ENCODE results near the gene TMEM163.
A peak's percentile ranks its signal among the peaks of the same experiment; 100 is the strongest.
"Not testable (repeated sequence)": the region's sequence is repeated elsewhere in the genome, so short reads cannot be mapped to it uniquely, and the experiment has no call there.

TMEM163 gene

DNA sequence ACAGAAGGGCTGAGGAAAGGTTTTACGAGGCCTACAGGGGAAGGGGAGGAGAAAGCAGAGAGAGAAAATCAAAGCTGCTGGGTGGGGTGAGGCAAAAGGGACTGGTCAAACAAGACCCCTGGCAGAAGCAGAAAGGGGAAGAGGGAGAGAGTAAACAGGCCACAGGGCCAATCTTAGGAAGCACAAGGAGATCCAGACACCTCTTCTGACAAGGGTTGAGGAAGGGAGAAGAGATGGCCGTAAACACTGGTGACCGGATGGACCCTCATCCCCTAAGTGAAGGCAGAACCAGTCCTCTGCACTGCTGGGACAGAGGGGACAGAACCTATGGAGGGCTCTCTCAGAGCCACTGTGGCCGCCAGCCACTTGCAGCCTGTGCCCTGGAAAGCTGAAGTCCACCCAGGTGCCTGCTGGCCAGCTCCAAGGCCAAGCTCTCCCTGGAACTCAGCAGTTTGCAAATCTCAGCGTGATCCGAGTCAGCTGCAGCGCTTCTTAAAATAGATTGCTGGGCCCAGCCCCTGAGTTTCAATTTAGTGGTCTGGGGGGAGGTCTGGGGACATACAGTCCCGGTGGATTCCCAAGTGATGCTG lies 108.8 kb downstream of the TMEM163 start:
- DNase-seq = no peak

DNA sequence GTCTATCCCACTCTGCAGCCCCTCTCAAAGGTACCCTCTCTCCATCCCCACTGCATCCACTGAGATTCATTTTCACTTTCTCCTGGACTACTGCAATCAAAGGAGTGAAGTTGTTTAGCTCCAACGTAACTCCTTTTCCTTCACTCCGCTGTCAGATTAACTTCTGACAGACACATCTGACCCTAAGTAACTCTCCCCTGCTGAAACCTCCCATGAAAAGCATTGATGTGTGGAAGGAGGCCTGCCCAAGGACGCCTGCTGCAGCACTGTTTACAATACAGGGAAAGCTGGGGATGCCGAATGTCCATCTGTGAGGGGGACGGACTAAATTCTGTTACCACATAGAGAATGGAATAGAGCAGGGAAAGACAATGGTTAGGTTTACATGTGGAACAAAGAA lies 114.8 kb downstream of the TMEM163 start:
- DNase-seq = peak; percentile 55

DNA sequence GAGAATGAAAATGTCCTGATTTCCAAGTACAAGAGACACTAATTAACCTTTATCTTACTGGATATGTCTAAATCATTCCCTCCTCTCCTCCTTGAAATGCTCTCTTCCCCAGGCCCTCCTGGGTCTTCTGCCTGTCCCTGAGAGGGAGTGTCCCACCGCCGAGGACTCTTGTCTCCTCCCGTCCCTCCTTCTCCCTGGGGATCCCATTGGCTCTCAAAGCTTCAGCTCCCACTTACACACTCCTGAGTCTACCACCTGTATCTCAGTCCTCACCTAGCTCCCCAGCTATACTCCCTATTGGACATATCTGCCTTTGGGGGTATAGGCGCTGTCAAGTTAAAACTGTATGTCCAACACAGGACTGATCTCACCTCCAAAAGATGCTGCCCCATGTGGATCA lies 116.1 kb downstream of the TMEM163 start:
- no peak for DNase-seq

DNA sequence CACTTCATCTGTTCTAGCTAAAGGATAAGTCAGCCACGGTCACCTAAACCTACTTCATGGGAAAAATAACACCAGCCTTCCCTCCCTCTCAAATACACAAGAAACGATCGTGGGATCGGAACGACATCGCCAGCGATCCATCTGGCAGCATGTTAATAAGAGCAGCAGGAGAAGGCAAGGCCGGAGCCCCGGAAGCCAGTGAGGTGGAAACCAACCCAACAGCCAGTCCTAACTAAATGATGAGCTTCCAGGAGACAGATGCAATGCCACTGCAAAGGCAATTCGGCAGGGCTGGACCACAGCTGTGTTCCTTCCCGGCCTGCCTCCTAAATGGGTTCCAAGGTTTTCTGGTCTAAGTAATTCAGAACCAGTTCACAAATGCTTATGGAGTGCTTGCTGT lies 117.5 kb downstream of the TMEM163 start:
- DNase-seq = peak; percentile 67

DNA sequence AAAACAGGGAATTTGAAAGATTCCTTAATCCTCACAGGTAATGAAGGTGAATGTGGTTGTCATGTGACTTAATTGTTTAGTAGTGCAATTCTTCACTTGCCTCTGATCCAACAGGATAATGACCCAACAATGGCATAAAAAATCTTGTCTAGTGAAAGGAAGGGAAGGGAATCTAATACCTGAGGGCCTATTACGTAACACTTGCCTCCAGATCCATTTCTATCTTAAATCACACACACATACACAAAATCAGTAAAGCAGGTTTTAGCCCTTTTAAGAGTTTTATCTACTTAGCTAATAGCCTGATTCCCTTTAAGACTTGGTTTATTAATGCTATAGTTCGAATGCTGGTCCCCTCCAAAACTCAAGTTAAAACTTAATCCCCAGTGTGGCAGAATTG lies 118.6 kb downstream of the TMEM163 start:
- no peak for DNase-seq

DNA sequence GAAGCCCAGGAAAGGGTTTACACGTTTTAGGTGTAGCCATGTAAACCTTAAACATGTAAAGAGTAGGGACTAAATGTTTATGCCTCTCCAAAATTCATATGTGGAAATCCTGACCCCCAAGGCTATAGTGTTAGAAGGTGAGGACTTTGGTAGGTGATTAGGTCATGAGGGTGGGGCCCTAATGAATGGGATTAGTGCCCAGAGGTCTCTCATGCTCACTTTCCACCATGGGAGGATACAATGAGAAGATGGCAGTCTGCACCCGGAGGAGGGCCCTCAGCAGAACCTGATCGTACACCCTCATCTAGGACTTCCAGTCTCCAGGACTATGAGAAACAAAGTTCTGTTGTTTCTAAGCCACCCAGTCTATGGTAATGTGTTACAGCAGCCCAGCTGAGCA lies 119.6 kb downstream of the TMEM163 start:
- no peak for DNase-seq

DNA sequence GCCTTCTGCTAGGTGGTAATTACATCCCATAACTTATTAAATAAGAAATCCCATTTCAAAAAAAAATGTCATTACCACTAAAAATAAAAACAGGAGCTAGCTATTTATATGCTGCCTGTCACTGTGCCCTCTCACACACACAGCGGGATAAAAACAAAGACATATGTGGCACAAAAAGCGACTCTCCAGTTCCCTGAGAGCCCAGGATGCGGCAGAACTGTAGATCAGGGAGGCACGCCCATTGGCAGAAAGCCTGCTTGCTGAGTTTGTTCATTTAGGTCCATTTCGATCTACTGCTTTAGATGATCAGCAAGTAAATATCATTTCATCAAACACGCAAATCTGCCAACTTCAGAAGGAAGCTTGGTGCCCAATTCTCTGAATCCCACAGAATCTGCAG lies 124.4 kb downstream of the TMEM163 start:
- DNase-seq = no peak

DNA sequence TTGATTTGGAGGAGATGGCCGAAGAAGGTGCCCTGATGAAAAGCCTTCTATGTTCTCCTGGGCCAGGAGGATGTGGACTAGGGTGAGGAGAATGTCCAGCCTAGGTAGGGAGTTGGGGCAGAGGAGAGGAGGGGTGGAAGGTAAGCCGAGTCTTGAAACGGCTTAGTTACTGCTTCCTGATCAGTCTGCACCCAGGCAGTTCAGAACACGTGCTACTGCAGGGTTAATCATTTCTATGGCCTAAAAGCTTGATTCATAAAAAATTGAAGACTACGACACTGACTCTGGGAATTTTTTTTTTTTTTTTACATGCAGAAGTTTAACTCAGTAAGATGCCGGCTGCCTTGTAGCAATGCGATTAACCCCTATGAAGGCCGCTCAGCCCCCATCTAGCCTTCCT lies 125.3 kb downstream of the TMEM163 start:
- DNase-seq = no peak

DNA sequence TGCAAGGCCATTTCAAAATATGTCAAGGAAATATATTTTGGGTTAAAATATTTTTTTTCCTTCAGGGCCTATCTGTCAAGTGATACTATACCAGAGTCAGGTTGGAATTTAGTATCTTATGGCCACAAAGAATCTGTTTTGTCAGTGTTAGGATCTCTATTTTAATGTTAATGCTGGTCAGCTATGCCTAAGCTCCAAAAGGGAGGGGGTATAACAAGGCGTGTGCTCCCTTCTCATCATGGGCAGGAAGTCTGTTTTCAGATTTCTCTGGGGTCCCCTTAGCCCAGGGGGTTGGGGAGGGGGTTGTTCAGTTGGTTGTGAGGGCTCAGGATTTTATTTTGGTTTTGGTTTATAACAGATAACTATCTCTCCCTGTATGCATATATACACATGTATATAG lies 126.4 kb downstream of the TMEM163 start:
- DNase-seq = no peak

DNA sequence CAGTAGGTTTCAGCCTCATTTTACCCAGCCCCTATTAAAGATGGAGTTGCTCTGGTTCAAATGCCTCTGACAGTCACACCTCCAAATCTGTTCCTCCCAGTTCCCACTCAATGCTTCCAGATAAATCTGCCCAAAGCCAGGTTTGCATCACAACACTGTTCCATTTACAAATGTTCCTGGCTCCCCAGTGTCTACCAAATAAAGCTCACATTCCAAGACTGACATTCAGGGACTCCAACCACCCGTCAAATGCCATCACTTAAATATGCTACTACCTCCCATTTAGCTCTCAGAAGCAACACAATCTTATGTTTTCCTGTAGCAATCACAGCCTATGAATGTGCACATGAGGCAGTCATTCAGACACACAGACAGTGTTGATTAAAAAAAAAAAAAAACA lies 127.3 kb downstream of the TMEM163 start:
- no peak for DNase-seq

DNA sequence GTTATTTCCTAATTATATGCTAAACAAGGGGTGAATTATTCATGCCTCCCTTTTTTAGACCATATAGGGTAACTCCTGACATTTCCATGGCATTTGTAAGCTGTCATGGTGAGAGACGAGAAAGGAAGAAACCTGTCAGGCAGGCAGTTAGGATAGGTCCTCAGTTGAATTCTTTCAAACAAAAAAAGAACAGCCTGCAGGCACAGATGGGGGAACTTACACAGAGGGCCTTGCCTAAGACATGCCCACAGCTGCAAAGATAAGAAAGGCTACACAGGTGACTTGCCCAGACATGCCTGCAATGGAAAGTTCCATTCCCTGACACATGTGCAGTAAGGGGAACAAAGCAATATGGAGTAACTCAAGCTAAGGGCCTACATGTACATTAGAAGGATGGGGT lies 128.1 kb downstream of the TMEM163 start:
- no peak for DNase-seq

DNA sequence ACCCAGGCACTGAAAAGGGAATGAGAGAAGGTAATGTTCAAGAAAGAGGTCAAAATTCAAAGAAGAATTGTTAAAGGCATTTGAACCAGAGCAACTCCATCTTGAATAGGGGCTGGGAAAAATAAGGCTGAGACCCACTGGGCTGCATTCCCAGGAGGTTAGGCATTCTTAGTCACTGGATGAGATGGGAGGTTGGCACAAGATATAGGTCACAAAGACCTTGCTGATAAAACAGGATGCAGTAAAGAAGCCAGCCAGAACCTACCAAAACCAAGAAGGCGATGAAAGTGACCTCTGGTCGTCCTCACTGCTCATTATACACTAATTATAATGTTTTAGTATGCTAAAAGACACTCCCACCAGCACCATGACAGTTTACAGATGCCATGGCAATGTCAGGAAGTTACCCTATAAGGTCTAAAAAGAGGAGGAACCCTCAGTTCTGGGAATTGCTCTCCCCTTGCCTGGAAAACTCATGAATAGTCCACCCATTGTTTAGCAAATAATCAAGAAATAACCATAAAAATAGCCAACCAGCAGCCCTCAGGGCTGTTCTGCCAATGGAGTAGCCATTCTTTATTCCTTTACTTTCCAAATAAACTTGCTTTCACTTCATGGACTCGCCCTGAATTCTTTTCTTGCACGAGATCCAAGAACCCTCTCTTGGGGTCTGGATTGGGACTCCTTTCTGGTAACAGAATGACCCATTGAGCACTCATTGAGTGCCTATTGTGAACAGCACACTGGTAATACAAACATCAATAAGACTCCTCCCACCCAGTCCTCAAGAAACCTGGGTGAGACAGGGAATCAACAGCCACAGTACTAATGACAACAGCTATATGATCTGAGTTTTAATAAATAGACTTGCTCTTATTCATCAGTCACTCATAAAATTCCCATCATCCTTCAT lies 129.4 kb downstream of the TMEM163 start:
- DNase-seq = not testable (repeated sequence)

DNA sequence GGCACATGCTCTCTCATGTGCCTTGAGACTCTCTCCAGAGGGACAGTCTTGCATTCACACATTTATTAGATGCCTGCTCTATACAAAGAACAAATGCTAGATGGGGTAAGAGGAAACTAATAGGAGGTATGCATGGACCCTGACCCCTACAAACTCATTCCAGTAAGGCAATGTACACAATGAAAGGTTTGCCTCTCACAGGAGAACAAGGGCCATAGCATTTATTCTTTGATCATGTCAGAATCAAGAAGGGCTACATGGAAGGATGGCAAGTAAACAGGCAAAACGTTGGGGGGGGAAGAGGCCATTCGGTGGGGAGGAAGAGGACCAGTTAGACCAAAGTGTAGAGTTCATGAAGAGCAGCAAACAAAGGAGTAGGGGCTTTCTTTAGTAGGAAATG lies 130.2 kb downstream of the TMEM163 start:
- DNase-seq = no peak

DNA sequence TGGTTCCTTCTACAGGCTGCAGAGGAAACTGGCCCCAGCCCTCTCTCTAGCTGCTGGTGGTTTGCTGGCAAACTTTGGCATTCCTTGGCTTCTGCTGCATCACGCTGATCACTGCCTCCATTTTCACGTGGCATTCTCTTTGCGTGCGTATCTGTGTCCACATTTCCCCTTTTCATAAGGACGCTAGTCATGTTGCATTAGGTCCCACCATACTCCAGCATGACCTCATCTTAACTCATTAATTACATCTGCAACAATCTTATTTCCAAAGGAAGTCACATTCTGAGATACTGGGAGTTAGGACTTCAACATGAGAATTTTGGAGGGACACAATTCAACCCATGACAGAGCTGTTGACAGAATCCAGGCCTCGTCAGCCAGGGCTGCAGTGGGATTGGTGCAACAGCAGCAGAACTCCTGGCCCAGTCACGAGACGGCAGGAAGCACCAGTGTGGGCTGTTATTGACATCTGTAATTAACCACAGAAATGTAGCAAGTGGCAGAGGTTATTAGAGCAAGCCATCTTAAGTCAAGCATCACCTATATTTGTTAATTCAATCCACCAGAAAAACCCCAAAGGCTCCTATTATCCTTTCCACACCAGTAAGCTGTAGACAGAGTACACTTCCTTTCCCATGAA lies 132.4 kb downstream of the TMEM163 start:
- DNase-seq = no peak

DNA sequence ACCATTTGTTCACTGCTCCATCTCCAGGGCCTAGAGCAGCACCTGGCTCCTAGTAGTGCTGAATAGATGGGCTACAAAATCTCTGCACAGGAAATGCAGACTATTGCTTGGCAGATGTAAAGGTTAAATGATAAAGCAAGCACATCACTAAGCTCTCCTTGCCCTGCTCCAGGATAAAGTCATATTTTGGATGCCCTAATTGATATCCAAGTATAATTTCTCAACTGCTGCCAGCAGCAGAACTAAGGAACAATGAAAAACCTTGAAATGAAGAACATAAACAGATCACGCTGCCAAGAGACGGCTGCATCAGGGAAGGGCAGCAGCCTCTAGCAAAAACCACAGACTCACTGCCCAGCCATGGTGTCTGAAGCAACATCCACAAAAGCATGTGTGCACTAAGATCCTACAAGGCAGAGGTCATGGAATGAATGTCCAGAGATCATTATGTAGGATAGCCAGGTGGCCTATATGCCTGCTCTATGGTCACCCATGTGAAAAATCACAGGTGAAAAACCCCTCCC lies 134.7 kb downstream of the TMEM163 start:
- DNase-seq = no peak

DNA sequence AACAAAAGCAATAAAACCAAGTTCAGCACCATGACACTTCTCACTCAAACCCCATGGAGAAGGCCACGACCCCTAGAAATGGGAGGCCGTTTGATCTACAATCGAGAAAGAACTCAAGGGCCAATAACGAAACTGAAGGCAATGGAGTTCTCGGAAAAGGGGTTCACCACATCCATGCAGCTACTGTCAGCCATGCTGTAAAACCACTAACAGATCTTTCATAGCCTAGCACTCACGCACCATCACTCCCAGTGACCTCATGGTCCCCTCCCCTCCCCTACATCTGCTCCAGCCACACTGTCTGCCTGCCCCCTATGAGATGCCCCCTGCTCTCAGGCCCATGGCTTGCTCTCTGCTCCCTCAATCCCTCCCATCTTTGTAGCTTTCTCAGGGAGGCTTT lies 135.3 kb downstream of the TMEM163 start:
- DNase-seq = no peak

DNA sequence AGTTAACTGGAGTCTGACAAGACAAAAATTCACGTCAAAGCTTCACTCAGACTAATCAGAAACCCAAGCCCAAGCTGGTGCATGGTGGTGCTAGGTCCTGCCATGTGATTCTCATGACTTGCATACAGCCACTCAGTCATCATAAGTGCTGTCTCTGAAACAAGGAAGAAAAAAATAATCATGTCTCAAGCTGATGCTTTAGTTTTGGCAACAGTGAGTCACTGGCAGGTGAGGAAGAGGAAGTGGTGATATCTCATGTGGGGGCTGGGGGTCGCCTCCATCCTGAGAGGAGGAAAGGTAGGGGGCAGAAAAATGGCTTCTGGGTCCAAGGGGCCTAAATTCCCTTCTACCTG lies 136.3 kb downstream of the TMEM163 start:
- no peak for DNase-seq

DNA sequence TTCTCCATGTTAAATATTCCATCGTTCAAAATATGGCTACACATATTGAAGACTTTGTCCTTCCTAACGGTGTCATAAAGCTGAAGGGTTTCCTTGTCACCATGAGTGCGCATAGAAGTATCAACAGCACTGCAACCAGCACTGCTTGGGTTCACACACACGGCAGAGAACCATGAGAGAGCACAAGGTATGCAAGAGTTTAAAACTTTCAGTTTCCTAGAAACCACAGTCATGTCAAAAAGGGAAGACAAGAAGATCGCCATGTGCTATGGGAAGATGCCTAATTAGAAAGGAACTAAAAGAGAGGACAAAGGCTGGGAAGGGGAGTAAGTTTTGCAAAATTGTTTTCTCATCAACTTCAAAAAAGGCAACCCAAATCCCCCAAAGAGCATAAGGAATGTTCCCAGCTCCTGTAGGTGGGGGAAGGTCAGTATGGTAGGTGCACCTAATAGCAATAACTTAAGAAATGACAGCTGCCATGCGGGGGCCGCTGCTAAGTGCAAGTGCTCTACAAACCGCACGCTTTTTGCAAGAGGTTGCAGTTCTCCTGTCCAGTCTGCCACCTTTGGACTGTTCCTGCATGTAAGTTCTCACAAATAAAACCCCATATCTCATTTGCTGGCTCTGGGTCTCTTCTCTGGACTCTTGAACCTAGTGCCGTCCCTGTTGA lies 136.8 kb downstream of the TMEM163 start:
- no peak for DNase-seq

DNA sequence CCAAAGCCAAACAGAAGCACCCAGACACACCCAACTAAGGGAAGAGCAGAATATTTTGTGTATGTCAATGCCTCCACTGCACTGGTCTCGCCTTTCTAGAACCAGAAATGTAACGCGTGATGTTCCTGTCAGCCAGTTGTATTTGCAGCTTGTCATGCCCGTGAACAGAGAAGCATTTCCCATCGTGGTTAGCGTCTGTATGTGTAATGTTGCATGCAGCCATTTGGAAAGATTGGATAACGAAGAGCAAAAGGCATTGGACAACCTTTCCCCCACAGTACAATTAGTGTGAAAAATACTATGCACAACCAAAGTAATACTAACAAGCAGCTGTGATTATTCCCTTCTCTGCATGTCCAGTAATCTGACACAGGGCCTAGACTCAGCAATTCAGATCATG lies 140.5 kb downstream of the TMEM163 start:
- no peak for DNase-seq

DNA sequence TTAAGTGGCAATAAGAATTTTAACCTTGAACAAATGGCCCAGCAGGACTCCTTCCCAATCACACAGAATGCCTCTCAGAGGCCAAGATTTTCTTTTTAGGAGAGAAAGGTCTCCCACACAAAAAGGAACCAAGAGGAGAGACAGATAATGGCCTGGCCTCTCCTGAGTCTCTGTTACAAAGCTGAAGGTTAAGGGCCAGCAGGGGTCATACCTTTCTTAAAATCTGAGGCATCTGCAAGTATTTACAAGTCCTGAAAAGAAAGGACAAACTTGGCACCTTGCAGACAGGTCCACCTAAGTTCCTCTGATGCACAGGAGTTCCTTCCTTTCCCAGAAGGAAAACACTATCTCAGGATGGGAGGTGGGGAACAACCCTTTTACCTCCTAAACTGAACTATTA lies 142.3 kb downstream of the TMEM163 start:
- no peak for DNase-seq

DNA sequence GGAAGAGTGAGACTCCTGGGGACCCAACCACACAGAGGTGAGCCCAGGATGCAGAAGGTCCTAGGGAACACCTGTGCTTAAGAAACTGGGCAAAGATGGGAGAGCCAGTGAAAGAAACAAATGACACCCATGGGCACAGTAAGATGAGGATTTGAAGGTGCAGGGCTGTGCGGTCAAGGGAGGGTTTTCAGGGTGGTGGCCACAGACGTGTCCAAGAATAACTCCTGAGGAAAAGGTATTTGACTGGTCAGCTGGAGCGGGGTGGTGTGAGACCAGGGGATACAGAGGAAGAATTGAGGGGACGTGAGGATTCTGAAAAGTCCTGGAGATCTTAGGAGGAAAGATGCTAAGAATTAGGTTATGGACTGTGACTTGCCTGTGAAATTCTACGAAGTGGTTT lies 142.9 kb downstream of the TMEM163 start:
- DNase-seq = no peak

DNA sequence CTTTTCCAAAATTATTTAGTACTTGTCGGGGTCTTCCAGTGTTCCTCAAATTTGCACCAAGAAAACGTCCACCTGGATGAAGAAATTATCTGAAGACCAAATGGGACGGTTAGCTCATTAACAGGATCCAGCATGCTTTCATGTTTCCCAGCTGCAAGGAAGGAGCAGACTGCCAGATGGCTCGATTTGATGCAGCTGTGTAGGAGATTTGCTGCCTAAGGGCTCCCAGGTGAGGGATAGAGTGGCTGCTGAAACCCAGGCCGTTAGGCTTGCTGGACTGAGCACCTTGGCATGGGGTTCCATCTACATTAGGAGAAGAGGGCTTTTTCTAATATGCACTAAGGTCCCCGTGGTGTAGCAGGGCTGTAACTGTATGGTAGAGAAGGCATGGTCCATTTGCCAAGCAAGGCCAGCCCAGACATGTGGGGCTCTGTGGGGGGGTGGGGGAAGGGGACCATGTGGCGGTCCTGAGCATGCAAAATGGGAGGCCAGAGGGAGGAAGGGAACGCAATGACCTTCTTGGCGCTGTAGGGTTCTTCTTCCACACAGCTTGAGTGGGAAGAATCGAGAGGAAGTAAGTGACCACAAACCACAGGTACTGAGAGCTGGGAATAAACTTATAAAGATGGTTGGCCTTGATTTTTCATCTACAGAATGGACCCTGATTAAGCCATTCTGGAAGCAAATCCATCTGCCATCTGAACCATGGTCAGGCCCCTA lies 144.0 kb downstream of the TMEM163 start:
- no peak for DNase-seq

DNA sequence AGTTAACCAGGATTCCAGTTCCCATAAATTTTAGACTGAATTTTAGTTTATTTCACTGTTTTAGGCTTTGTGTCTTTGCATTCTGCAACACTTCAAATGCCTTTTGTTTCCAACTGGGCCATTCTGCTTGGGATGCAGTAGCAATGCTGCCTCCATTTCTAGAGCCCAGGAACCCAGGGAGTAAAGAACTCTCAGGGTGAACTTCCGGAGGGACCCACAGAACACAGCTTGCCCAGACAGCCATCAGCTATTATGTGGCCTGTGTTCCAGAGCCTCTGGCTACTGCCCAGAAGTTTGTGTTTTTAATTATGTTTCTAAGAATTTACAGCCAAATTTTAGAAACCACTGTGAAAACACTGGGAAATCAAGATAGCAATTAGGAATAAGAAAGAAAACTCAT lies 145.1 kb downstream of the TMEM163 start:
- no peak for DNase-seq

Data from eye (tissue), 1 donor.